Measurements from ENCODE around the gene ZDHHC14.

Gene ZDHHC14

GRCh38 chr6:157724138-157724820 is 343.3 kb downstream of the ZDHHC14 start:
- H3K4me3 ChIP-seq (ENCODE audit: low read depth, low read length): no peak overlapping the region
- no peak for DNase-seq (ENCODE audit: low read depth)
- no peak for TF ChIP-seq POLR2A (IDR thresholded peaks at IDR 0.05; ENCODE audit: extremely low read depth, insufficient read length)
- no peak for TF ChIP-seq MYC (IDR thresholded peaks at IDR 0.05; ENCODE audit: low read depth, low read length)
- TF ChIP-seq, protein P1, sequence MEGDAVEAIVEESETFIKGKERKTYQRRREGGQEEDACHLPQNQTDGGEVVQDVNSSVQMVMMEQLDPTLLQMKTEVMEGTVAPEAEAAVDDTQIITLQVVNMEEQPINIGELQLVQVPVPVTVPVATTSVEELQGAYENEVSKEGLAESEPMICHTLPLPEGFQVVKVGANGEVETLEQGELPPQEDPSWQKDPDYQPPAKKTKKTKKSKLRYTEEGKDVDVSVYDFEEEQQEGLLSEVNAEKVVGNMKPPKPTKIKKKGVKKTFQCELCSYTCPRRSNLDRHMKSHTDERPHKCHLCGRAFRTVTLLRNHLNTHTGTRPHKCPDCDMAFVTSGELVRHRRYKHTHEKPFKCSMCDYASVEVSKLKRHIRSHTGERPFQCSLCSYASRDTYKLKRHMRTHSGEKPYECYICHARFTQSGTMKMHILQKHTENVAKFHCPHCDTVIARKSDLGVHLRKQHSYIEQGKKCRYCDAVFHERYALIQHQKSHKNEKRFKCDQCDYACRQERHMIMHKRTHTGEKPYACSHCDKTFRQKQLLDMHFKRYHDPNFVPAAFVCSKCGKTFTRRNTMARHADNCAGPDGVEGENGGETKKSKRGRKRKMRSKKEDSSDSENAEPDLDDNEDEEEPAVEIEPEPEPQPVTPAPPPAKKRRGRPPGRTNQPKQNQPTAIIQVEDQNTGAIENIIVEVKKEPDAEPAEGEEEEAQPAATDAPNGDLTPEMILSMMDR (IDR thresholded peaks at IDR 0.05; ENCODE audit: low read depth, low read length): no peak
- no peak for TF ChIP-seq MAX (IDR thresholded peaks at IDR 0.05; ENCODE audit: low read depth, low read length)

GRCh38 chr6:157724960-157725741 is 344.2 kb downstream of the ZDHHC14 start:
- no peak for DNase-seq (ENCODE audit: low read depth)
- TF ChIP-seq POLR2A (IDR thresholded peaks at IDR 0.05; ENCODE audit: extremely low read depth, insufficient read length) (no peak), MYC (IDR thresholded peaks at IDR 0.05; ENCODE audit: low read depth, low read length) (no peak), MAX (IDR thresholded peaks at IDR 0.05; ENCODE audit: low read depth, low read length) (no peak)
- TF ChIP-seq, protein P1 (IDR thresholded peaks at IDR 0.05; ENCODE audit: low read depth, low read length): no peak
- H3K4me3 ChIP-seq (ENCODE audit: low read depth, low read length): no peak overlapping the region

GRCh38 chr6:157725836-157726235 is 344.8 kb downstream of the ZDHHC14 start:
- H3K4me3 ChIP-seq (ENCODE audit: low read depth, low read length): no peak overlapping the region
- TF ChIP-seq MYC (IDR thresholded peaks at IDR 0.05; ENCODE audit: low read depth, low read length) (no peak), MAX (IDR thresholded peaks at IDR 0.05; ENCODE audit: low read depth, low read length) (no peak), POLR2A (IDR thresholded peaks at IDR 0.05; ENCODE audit: extremely low read depth, insufficient read length) (no peak)
- TF ChIP-seq, protein P1 (IDR thresholded peaks at IDR 0.05; ENCODE audit: low read depth, low read length): no peak

DNA sequence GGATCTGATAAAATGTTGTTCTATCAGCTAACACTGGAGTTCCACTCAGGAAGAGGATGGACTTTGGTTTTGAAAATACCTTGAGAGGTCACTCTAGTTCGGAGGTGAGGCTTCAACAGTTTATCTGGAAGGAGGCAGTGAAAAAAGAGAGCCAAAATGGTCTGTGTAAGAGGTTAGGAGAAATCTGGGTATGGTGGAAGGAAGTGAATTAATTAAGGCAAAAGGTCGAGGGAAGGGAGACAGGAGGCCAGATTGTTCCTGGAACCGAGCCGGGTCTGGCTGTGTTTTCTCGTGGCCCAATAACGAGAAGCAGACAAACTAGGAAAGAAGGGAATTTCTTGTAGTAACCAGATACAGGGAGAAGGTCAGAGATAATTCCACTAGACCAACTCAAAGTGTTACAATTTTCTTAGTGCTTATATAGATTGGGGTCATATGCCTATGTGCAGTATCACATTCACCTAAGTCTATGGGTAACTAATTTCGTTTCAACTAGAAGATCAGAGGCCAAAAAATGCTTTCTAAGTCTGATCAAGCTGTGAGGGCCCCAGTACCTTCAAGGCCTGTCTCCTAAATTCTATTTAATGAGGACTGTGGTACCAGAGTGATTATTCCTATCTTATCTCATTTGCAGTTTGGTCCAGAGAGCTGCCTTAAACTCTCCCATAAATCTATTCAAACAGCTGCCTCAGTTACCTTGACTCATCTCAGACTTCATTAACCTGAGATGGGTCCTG is 346.1 kb downstream of the ZDHHC14 start:
- TF ChIP-seq MAX (IDR thresholded peaks at IDR 0.05; ENCODE audit: low read depth, low read length): no peak
- TF ChIP-seq POLR2A (IDR thresholded peaks at IDR 0.05; ENCODE audit: extremely low read depth, insufficient read length): no peak
- TF ChIP-seq, protein P1 (IDR thresholded peaks at IDR 0.05; ENCODE audit: low read depth, low read length): no peak
- no peak for TF ChIP-seq MYC (IDR thresholded peaks at IDR 0.05; ENCODE audit: low read depth, low read length)
- no peak for DNase-seq (ENCODE audit: low read depth)
- no peak overlapping the region for H3K4me3 ChIP-seq (ENCODE audit: low read depth, low read length)

More at GRCh38 chr6:157725836-157726235, 344.8 kb downstream of the ZDHHC14 start:
- no peak for DNase-seq (ENCODE audit: low read depth)

Measured in NB4 (cell line).